Measurements from ENCODE around the gene COASY.

DNA sequence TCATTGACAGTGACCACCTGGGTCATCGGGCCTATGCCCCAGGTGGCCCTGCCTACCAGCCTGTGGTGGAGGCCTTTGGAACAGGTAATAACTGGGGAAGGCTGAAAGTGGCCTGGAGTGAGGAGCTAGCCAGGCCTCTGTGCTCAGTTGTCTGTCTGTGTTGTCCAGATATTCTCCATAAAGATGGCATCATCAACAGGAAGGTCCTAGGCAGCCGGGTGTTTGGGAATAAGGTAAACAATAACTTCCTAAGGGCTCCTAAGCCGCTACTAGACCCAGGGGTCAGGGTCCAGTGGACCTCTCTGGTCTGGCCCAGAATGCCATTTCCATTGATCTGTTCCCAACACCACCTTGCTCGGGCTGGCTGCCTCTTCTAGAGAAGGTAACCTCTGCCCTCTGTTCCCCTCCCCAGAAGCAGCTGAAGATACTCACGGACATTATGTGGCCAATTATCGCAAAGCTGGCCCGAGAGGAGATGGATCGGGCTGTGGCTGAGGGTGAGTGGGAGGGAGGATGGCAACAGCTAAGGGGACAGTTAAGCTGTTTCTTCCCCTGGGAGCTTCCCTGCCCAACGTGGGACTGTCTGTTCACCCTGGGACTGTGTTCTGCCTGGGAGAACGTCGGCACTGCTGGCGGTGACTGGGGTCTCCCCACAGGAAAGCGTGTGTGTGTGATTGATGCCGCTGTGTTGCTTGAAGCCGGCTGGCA, 3.0 kb downstream of the COASY start:
- TF ChIP-seq CTCF (conservative IDR thresholded peaks at IDR 0.05 in 1 of 2, IDR thresholded peaks at IDR 0.05 in 1 of 2; ENCODE audit: extremely low read depth in 1 of 2, insufficient read depth in 1 of 2, low read depth in 1 of 2, low read length in 2 of 2) (no peak), EZH2 (IDR thresholded peaks at IDR 0.05; ENCODE audit: borderline replicate concordance, low read length) (no peak)

Measured in mammary epithelial cell (primary cell).